Gastroesophageal sphincter (tissue), 3 donors: ENCODE data around the gene SLC18A2.

ENCODE experiments used
- CTCF ChIP-seq, 4 experiments: fragments of 200-600 bp in 2 of 4; fragments of 450-650 bp in 2 of 4; sonication (generic) in 1 of 4; IDR thresholded peaks; one replicate each; pipeline ENCODE4 v1.5.1; 2017 to 2019; ENCODE audit warnings: antibody characterized with exemption in 4 of 4, mild to moderate bottlenecking in 2 of 4, moderate library complexity in 2 of 4
- POLR2AphosphoS5 ChIP-seq: sonication (generic); formaldehyde crosslinking; IDR thresholded peaks from one replicate; pipeline ENCODE4 v1.6.1; 2017; ENCODE audit warnings: antibody characterized with exemption

- TF ChIP-seq POLR2AphosphoS5 (no peak), CTCF (IDR thresholded peaks at IDR 0.05) (no peak)
These were observed 3.4 kb upstream of the SLC18A2 start for GRCh38 chr10:117237401-117237991.
